GM18867 (cell line): ENCODE data around the gene ZNF33B.
"Not testable (repeated sequence)": the region's sequence is repeated elsewhere in the genome, so short reads cannot be mapped to it uniquely, and the experiment has no call there.

ENCODE experiments used
- ATAC-seq: cut with Tn5 transposase; IDR thresholded peaks from one replicate; pipeline ENCODE4 v1.9.1; 2021; ENCODE audit warnings: mild to moderate bottlenecking, moderate library complexity; ENCODE audit not compliant: unreplicated experiment

The ZNF33B gene

GRCh38 chr10:42638055-42638820 lies at the start of gene ZNF33B:
Gene ZNF33B (minus strand): TSS chr10:42638570. CDS start chr10:42636928, 1,642 bp downstream.
- peak; percentile 95 for ATAC-seq

- ATAC-seq, result no peak
Observed at GRCh38 chr10:42684517-42684916, 46.1 kb upstream of the ZNF33B start.

- no peak for ATAC-seq
Observed at GRCh38 chr10:42680267-42680666, 41.9 kb upstream of the ZNF33B start.

GRCh38 chr10:42665181-42665979 lies 27.0 kb upstream of the ZNF33B start:
- not testable (repeated sequence) for ATAC-seq

DNA sequence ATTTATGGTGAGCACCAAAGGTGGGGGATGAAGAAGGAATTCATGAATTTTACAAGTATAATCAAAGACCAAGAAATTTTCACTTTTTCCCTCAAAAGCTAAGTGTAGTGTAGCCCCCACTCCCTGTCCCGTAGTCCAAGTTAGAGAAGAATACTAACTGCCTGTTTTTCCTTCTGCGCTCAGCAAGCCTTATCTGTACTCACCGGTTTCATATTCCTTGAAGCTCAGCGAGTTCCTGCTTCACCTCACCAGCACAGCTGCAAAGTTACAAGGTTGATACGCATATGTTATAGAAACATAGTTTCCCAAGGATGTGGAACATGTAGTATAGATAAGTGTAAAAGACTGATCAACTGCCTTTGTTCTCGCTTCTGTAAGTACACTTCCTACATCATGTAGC lies 16.0 kb upstream of the ZNF33B start:
- no peak for ATAC-seq

DNA sequence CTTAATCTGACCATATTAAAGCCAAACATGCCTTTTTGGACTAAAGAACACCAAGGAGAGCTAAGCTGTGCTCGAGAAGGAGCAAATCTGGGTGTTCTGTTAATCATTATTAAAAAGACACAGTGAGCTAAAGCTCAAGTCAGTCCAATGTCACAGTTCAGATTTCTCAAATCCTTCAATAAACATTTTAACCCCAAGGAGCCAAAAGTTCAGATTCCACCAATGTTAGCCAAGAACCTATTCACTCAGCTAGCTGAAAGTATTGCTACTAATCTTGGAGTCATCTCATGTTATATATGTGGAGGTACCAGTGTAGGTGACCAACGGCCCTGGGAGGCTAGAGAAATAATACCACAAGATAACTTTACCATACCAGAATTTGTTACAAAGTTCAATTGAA lies 14.5 kb upstream of the ZNF33B start:
- no peak for ATAC-seq

GRCh38 chr10:42650374-42650773 lies 12.0 kb upstream of the ZNF33B start:
- no peak for ATAC-seq

- no peak for ATAC-seq
Observed at GRCh38 chr10:42648512-42648911, 10.1 kb upstream of the ZNF33B start.

DNA sequence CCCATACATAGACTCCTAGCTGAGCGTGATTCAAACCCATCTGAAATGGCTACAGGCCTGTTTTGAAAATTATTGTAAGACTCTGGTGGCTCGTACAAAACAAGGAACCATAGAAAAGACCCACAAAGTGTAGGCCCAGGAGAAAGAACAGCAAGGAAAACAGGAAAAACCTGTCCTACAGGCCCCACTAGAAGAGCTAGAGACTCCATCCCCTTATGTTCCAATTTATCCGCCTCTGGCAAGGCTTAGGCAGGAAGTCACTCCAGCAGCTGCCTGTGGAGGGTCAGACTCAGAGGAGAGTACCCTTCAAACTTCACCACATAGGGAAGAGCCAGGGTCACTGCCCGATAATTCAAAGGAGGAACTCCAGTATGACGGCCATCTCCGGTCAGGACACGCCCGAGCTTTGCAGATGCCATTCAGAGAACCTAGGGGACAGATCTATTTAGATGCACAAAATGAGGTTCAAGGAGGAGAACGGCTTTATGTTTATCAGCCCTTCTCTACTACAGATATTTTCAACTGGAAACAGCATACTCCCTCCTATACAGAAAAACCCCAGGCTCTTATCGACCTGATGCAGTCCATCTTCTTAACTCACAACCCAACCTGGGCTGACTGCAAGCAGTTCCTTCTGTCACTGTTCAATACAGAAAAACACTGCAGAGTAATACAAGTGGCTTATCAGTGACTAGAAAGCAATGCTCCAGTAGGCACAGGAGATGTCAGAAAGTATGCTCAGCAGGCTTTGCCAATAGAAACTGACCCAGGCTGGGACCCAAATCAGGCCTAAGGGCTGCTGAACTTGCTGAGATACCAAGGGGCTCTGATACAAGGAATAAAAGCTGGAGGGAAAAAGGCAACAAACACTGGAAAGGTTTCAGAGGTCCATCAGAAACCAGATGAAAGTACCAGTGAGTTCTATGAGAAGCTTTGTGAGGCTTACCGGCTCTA lies 8.6 kb upstream of the ZNF33B start:
- ATAC-seq, result no peak

DNA sequence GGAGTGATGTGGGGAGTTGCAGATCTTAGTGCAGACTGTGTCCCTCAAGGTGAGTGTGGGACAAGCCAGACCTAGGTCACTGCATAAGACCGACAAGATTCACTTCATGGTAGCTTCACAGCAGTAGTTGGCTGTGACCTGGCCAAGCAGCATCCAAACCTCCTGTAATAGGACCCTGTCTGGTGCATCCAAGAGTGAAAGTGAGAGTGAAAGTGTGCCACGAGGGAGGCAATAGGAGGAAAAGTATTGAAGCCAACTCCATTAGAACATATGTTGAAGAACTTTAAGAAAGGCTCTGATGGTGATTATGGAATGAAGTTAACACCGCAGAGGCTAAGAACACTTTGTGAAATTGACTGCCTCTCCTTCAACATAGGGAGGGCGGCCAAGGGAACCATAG lies 7.8 kb upstream of the ZNF33B start:
- no peak for ATAC-seq

DNA sequence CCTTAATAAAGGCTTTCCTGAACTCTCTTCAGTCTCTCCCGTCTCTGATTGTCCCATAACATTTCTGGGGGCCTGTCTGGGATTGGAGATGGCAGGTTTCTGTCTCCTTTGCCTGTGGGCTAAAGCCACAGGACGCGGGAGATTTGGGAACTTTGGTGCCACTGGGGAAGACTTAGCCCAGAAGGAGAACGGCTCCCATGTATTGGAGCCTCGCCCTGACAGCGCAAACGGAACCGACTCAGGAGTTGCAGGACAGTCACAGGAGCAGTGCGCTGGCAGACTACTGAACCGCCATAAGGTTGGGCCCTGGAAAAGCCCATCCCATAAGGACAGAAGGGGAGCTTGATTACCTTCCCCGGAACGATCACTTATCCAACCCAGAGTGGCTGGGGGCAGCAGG lies 7.1 kb upstream of the ZNF33B start:
- ATAC-seq, result no peak

GRCh38 chr10:42645103-42645502 lies 6.7 kb upstream of the ZNF33B start:
- no peak for ATAC-seq

DNA sequence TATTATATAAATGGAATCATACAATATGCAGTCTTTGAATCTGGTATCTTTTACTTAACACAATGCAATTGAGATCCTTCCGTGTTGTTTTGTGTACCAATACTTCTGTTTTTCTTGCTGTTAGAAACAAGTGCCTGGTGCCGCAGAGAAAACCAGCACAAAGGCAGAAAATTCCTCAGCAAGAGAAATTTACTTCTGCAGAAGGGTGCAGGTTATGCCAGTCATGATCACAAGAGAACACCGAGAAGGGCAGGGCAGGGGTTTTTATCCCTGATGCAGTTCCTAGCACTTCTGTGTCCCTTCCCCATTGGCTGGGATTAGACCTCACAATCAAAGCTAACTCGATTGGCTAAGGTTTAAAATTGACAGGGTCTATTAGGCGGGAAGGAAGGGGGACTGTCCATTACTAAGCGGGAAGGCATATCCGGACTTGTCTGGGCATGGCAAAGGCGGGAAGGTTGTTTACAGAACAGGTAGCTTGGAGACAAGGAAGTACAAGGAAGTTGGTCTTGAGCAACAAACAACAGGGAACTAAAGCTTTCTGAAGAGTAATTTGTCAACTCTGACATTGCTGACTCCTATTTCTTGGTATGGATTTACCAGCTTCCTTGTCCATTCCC lies 2.4 kb upstream of the ZNF33B start:
- ATAC-seq, result no peak

- ATAC-seq, result no peak
Observed at GRCh38 chr10:42638821-42639270, 476 bp upstream of the ZNF33B start.

DNA sequence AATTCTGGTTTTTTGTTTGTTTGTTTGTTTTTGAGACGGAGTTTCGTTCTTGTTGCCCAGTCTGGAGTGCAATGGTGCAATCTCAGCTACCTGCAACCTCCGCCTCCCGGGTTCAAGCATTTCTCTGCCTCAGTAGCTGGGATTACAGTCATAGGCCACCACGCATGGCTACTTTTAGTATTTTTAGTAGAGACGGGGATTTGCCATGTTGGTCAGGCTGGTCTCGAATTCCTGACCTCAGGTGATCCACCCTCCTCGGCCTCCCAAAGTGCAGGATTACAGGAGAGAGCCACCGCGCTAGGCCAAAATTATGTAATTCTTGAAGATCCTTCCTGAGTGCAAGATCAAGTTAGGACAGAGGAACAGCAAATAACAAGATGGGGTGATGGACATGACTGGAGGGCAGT lies 719 bp downstream of the ZNF33B start:
- no peak for ATAC-seq

- ATAC-seq, result no peak
Observed at GRCh38 chr10:42637142-42637541, 1.2 kb downstream of the ZNF33B start.

DNA sequence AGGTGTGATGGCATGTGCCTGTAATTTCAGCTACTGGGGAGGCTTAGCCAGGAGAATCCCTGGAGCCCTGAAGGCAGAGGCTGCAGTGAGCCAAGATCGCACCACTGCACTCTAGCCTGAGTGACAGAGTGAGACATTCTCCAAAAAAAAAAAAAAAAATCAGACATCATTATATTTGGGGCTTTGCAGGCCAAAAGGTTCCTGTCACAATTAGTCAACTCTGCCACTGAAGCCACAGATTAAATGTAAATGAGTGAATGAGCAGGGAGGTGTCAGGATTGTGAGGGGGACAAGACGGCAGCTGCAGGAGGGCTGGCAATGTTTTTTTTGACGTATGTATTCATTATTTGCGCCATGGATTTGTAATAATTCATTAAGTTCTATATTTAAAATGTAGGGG lies 3.3 kb downstream of the ZNF33B start:
- ATAC-seq, result no peak

- no peak for ATAC-seq
Observed at GRCh38 chr10:42632564-42632963, 5.8 kb downstream of the ZNF33B start.

GRCh38 chr10:42630537-42631134 lies 7.7 kb downstream of the ZNF33B start:
- no peak for ATAC-seq

GRCh38 chr10:42623929-42624328 lies 14.4 kb downstream of the ZNF33B start:
- no peak for ATAC-seq
